ENCODE data around the gene DIRAS3.

DNA sequence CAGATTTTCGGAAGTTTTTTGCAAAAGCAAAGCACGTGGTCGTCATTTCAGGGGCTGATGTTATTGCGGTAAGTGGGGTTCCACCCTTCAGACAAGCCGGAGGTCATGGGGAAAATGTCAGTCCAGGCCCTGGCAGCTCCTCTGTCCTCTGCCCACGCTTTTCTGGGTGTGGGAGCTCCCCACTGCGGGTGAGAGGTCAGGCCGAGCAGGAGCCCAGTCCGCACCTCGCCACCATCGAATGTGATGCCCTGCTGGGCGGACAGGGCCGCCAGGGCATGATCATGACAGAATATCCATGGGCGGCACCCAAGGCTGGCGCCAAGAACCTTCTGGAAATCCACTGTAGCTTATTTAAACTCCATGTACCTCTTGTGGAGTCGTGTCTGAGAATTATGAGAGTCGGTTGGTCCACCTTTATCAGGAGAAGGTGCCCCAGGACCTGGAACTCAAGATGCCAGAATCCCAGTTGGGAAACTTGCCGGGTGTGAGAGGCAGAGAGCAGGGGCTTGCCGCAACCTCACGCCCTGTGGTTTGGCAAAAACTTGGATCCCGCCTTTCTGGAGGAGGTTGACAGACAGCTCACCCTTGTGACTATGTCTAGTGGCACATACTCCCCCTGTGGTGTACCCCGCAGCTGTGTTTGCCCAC is 6.9 kb downstream of the DIRAS3 start:
- TF ChIP-seq CTCF (IDR thresholded peaks at IDR 0.05; ENCODE audit: low read depth, low read length, missing input control): no peak
- no peak for TF ChIP-seq RAD21 (IDR thresholded peaks at IDR 0.05)
- TF ChIP-seq SP1 (IDR thresholded peaks at IDR 0.05): no peak
- TF ChIP-seq YY1 (IDR thresholded peaks at IDR 0.05): no peak
- no peak for TF ChIP-seq ZBTB33 (IDR thresholded peaks at IDR 0.05)
